ENCODE results near the gene ZFPL1. TPM values are rescaled to one million over a fixed set of nuclear protein-coding genes. Genes with fewer than 3 reads are reported as not detected.

Gene ZFPL1
- total RNA-seq, 1 donor from 2014 or later: 29.0 TPM

DNA sequence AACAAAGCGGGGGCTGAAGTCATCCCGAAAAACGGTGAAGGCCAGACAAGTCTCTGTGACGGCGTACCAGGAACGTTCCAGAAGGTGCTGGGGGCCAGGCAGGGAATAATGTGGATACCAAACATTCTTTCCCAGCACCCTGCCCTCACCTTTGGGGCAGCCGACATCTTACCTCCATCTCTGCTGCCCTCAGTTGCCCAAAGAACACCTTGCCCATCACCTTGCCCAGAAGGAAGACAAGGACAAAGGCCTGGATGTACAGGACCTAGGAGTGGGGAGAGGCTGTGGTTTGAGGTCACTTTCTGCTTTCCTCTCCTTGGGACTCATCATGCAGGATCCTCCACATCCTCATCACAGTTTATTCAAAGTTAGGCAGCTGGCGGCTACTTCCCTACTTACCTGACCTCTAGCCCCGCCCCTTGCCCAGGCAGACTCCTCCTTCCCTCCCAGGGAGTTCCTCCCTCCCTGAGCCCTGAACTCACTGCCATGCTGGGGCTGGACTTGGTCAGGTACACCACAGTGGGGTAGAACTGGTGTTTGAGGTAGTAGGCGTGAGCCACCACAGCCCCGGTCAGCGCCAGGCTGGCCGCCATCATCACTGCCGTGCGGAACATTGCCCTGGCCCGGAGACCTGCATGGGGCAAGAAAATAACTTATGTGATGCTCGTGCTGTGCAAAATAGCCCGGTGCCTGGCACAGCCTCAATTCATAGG is 49.1 kb downstream of the ZFPL1 start:
- peak; percentile 85 for DNase-seq
- Histone ChIP-seq H3K9me3 (no peaks in the 10 kb centered on the region), H3K4me1 (peaks cover 29% of the 10 kb centered on the region), H3K27ac (peak overlapping the region; percentile 99), H3K36me3 (peaks cover 50% of the 10 kb centered on the region), H3K4me3 (peak overlapping the region; percentile 98), H3K27me3 (ENCODE audit: low read depth) (no peaks in the 10 kb centered on the region)
- TF ChIP-seq, protein P1, sequence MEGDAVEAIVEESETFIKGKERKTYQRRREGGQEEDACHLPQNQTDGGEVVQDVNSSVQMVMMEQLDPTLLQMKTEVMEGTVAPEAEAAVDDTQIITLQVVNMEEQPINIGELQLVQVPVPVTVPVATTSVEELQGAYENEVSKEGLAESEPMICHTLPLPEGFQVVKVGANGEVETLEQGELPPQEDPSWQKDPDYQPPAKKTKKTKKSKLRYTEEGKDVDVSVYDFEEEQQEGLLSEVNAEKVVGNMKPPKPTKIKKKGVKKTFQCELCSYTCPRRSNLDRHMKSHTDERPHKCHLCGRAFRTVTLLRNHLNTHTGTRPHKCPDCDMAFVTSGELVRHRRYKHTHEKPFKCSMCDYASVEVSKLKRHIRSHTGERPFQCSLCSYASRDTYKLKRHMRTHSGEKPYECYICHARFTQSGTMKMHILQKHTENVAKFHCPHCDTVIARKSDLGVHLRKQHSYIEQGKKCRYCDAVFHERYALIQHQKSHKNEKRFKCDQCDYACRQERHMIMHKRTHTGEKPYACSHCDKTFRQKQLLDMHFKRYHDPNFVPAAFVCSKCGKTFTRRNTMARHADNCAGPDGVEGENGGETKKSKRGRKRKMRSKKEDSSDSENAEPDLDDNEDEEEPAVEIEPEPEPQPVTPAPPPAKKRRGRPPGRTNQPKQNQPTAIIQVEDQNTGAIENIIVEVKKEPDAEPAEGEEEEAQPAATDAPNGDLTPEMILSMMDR (IDR thresholded peaks at IDR 0.05): no peak
- intact Hi-C loops (cut with DNase I): no loop called here
- ATAC-seq: peak in 1 of 2 donors; percentile 44

DNA sequence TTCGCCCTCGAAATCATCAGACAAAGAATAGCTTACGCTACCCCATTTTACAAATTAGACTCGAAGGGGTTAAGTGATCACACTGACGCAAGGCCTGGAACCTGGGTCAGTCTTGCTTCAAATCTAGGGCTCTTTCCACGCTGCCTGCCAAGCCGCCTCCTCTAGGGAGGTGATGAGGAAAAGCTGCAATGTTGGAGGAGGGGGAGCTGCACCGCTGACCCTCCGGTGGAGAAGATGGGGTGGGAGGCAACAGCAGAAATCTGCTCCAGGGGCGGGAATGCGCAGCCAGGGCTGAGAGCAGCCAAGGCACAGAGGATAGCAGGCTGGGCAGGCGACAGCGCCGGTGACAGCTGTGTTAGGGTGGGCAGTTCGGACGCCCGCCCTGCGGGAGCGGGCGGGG is 49.7 kb downstream of the ZFPL1 start:
- TF ChIP-seq, protein P1 (IDR thresholded peaks at IDR 0.05): no peak
- DNase-seq (no peak), ATAC-seq (no peak)
- Histone ChIP-seq H3K36me3 (peaks cover 44% of the 10 kb centered on the region), H3K4me3 (peak overlapping the region; percentile 98), H3K4me1 (peaks cover 29% of the 10 kb centered on the region), H3K9me3 (no peaks in the 10 kb centered on the region), H3K27me3 (ENCODE audit: low read depth) (no peaks in the 10 kb centered on the region), H3K27ac (peak overlapping the region; percentile 99)
- intact Hi-C loops (cut with DNase I): no loop called here

DNA sequence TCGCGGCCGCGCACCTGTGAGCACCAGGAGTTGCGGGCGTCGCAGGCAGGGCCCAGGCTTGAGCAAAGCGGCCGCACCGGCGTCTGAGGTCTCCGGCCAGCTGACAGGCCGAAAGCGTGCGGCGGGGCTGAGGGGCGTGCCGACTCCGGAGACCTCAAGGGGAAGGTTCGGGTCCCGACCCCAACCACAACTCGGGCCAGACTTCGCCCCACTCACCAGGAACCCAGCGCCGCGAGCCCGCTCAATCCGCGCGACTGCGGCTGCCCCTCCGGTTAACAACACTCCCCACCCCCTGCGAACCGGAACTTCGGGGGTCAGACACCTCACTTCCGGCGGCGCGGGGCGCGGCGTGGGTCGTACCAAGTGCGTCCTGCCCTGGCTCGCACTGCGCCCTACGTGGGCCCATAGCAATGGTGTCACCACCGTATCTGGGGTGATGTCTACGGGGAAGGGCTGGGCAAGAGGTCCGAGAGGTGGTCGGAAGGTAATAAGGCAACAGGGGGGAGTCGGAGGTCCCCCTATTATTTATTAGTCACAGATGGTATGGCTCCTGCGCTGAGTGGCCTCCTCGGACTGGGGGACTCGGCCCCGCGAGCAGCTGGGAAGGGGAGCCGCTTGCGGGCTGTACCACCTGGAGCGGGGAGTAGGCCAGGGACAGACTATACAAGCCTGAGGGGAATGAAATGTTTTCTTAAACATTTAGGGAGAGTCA is 50.4 kb downstream of the ZFPL1 start, which contains the start of gene SYVN1:
TSS of gene SYVN1 (minus strand) at position 280 of the 712 bp plus-strand sequence. CDS start 918 bp downstream, outside the sequence.
- ATAC-seq (peak; percentile 93 to 94), DNase-seq (peak; percentile 93)
- H3K27ac ChIP-seq: peak within 1 kb of the TSS; percentile 99
- peaks cover 29% of the 10 kb centered on the region for H3K4me1 ChIP-seq
- H3K27me3 ChIP-seq (ENCODE audit: low read depth): no peaks in the 10 kb centered on the region
- intact Hi-C loops (cut with DNase I): no loop called here
- peaks cover 37% of the 10 kb centered on the region for H3K36me3 ChIP-seq
- peak within 1 kb of the TSS; percentile 98 for H3K4me3 ChIP-seq
- no peaks in the 10 kb centered on the region for H3K9me3 ChIP-seq
- TF ChIP-seq, protein P1 (IDR thresholded peaks at IDR 0.05): no peak

DNA sequence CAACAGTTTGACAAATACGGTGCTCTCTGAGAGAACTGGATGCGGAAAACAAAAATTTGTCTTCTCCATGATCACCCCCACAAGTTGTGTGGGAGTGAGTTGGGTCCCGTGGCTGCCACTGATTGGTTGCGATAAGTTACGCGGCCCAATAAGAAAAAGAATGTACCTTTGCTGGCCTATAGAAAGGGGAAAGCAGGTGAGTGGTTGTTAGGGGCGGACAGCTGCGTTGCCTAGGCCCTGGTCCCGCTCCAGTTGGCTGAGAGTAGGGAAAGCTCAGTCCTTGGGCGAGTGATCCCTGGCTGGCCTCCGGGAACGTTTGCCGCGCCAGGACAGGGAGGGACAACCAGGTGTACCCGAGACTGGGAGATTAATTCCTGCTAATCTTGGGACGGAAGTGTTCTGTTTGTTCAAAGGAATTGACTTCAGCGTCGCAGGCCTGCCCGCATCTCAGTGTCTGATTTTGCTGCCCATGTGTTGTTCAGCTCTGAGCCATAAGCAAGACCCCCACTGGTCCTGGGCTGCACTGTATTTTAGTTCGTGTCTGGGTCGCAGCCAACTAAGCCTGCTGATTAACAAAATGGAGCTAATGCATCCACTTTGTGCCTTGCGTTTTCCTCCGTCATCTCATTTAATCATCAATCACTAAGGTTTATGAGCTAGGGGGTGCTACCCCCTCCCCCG is 51.1 kb downstream of the ZFPL1 start:
- H3K27me3 ChIP-seq (ENCODE audit: low read depth): no peaks in the 10 kb centered on the region
- TF ChIP-seq, protein P1 (IDR thresholded peaks at IDR 0.05): no peak
- peak overlapping the region; percentile 99 for H3K27ac ChIP-seq
- intact Hi-C loops (cut with DNase I): no loop called here
- H3K4me1 ChIP-seq: peaks cover 29% of the 10 kb centered on the region
- H3K9me3 ChIP-seq: no peaks in the 10 kb centered on the region
- DNase-seq: peak; percentile 93
- peak overlapping the region; percentile 98 for H3K4me3 ChIP-seq
- peak; percentile 93 to 94 for ATAC-seq
- H3K36me3 ChIP-seq: peaks cover 30% of the 10 kb centered on the region

DNA sequence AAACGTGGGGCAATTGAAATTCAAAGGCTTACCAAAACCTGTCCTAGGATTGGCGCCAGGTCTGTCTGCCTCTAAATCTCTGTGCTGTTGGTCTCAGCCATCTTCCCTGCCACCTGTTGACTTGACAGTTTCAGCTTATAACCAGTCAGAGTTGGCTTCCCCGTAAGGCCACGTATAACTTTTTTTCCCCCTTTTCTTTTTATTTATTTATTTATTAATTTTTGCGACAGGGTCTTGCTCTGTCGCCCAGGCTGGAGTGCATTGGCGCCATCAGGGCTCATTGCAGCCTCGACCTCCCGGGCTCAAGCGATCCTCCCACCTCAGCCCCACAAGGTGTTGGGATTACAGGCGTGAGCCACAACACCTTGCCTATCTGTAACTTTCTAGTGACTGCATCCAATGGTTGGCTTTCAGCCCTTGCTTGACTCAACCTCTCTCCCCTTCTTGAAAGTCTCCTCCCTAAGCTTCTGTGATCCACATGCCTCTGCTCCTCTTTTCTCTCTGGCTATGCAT is 51.7 kb downstream of the ZFPL1 start:
- DNase-seq (no peak), ATAC-seq (no peak)
- Histone ChIP-seq H3K27me3 (ENCODE audit: low read depth) (no peaks in the 10 kb centered on the region), H3K27ac (peak overlapping the region; percentile 99), H3K36me3 (peaks cover 24% of the 10 kb centered on the region), H3K4me1 (peaks cover 29% of the 10 kb centered on the region), H3K4me3 (peak overlapping the region; percentile 98), H3K9me3 (no peaks in the 10 kb centered on the region)
- intact Hi-C loops (cut with DNase I): no loop called here
- TF ChIP-seq, protein P1 (IDR thresholded peaks at IDR 0.05): no peak
